T-helper 22 cell (primary cell): Measurements from ENCODE around the gene ZMYND8.
"Not testable (repeated sequence)": the region's sequence is repeated elsewhere in the genome, so short reads cannot be mapped to it uniquely, and the experiment has no call there.

Experiments used
- DNase-seq: peaks from one replicate; pipeline ENCODE4 v3.0.0-alpha.2; 2020; ENCODE audit warnings: low read depth

The ZMYND8 gene

DNA sequence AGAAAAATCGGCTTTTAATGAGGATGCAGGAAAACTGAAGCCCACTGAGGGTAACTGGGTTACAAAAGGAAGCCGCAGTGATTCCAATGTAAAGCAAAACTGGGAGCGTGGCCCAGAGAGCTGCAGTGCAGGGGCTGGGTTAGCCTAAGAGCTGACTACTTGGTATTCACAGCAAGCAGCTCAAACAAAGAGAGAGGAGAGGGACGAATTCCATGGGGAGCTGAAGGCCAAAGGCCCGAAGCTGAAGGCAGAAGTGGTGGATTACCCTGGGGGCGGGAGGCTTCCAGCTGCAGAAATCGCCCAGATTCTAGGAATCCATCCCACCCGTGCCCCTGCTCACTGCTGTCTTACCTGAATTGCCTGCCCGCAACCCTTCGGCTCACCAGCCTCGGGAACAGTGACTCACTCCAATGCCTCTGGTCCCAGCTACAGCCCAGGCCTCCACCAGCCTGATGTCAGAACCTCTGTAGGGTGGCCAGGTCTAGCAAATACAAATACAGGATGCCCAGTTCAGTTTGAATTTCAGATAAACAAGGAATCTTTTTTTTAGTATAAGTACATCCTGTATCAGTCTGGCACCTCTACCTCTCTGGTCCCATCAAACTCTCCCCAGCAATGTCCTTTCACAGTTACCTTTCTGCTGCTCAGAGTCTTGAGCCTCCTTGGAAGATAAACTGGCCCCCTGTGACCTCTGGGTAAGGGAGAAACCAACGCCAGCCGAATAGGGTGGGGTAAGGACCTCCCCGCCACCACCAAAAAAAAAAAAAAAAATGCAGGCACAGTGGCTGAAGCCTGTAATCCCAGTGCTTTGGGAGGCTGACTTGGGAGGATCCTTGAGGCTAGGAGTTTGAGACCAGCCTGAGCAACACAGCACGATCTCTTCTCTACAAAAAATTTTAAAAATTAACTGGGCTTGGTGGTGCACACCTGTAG lies 14.6 kb upstream of the ZMYND8 start:
- DNase-seq: no peak

DNA sequence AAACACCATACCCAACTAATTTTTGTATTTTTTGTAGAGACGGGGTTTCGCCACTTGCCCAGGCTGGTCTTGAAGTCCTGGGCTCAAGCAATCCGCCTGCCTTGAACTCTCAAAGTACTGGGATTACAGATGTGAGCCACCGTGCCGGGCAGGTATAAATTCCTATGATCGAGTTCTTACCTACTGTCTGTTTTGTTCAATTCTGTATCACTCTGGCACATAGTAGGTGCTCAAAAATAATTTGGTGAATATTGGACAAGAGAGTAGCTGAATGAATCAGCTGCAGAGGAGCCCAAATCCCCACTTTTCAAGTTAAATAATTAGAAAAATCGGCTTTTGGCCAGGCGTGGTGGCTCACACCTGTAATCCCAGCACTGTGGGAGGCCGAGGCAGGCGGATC lies 13.7 kb upstream of the ZMYND8 start:
- DNase-seq: no peak

DNA sequence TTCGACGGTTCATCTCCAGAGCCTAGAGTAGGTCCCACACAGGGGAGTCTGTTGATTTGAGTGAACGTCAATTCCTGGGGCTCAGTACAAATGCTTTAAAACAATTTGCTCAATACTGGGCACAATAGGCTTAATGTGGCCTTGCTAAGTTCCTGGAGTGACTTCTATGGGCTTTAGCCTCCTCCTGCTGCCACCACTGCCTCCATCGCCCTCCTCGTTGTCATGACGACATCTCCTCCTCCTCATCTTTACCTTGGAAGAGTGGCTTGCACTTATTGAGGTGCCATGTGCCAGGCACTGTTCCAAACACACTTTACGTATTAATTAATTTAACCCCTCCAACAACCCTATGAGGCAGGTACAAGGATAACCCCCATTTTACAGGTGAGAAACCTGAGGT lies 11.8 kb upstream of the ZMYND8 start:
- DNase-seq: no peak

DNA sequence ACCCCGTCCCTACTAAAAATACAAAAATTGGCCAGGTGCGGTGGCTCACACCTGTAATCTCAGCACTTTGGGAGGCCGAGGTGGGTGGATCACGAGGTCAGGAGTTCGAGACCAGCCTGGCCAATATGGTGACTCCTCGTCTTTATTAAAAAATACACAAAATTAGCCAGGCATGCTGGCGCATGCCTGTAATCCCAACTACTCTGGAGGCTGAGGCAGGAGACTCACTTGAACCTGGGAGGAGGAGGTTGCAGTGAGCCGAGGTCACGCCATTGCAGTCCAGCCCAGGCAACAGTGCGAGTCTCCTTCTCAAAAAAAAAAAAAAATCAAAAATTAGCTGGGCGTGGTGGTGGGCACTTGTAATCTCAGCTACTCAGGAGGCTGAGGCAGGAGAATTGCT lies 9.8 kb upstream of the ZMYND8 start:
- not testable (repeated sequence) for DNase-seq

DNA sequence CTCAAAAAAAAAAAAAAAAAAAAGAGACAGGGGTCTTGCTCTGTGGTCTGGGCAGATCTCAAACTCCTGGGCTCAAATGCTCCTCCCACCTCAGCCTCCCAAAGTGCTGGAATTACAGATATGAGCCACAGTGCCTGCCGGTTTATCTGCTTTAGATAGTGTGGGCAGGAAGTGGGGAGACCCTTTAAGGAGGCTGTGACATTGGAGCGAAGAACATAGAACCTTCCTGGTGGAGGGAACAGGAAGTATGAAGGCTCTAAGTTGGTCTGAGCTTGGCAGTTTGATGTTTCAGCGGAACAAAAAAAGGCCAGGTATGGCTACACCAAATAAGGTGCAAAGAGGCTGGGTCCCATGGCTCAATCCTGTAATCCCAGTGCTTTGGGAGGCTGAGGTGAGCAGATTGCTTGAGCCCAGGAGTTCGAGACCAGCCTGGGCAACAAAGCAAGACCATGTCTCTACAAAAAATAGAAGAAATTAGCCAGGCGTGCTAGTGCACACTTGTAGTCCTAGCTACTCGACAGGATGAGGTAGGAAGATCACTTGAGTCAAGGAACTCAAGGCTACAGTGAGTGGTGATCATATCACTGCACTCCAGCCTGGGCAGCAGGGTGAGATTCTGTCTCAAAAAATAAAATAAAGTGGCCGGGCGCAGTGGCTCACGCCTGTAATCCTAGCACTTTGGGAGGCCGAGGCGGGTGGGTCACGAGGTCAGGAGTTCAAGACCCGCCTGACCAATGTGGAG lies 8.7 kb upstream of the ZMYND8 start:
- DNase-seq: no peak

DNA sequence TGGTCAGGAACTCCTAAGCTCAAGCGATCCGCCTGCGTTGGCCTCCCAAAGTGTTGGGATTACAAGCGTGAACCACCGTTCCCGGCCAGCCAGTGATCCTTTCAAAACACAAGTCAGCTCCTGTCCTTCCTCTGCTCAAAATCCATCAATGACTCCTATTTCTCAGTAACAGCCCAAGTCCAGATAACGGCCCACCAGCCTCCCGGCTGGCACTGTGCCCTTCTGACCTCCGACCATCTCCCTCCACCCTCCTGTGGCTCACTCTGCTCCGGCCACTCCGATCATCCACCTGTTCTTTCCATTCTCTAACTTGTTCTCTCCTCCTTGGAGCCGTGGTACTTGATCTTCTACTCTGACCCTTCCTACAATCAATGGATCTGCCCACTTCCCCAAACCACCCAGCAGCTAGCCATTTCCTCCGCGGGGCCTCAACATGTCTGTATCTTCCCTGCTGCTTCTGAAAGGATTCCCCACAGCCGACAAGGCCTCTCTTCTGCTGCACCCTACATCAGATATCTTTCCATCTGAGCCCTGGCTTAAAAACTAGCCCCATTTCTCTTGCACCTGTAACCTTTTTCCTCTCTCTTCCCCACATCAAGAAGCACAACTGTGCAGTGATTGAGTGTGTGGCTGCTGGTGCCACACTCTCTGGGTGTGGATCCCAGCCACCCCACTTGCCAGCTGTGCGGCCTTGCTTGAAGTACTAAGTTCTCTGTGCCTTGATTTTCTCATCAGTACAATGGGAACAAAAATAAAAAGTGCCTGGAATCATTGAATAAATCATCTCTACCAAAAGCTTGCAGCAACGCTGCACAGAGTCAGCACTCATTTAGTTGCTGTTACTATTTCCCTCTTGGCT lies 6.1 kb upstream of the ZMYND8 start:
- no peak for DNase-seq

DNA sequence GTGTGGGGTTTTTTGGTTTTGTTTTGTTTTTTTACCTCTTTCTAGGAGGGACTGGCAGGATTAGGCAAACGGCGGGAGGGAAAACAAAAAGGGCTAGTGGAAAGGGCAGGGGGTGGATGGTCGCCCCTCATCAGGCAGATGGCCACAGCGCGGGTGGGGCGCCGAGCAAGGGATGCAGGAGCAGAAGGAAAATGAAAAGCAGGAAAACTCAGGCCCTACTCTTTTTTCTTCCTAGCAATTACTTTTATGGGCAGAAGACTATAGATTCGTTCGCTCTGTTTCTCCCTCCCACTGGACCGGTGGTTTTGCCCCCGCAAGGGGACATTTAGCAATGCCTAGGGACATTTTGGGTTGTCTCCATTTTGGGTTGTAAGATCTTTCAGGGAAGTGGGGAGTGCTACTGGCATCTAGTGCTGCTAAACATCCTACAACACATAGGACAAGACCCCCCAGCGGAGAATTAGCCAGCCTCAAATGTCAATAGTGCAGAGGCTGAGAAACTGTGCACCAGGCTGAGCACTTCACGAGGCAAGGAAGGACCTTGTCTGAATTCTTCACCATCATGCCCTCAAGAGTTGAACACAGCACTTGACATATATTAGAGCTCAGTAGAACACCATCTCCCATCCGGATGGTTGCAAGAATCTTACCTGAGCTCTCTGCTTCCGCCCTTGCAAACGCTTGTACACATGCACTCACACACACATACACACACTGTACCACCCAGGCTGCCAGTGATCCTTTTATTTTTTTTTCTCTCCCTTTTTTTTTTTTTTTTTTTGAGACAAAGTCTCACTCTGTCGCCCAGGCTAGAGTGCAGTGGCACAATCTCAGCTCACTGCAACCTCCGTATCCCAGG lies 4.8 kb upstream of the ZMYND8 start:
- no peak for DNase-seq

DNA sequence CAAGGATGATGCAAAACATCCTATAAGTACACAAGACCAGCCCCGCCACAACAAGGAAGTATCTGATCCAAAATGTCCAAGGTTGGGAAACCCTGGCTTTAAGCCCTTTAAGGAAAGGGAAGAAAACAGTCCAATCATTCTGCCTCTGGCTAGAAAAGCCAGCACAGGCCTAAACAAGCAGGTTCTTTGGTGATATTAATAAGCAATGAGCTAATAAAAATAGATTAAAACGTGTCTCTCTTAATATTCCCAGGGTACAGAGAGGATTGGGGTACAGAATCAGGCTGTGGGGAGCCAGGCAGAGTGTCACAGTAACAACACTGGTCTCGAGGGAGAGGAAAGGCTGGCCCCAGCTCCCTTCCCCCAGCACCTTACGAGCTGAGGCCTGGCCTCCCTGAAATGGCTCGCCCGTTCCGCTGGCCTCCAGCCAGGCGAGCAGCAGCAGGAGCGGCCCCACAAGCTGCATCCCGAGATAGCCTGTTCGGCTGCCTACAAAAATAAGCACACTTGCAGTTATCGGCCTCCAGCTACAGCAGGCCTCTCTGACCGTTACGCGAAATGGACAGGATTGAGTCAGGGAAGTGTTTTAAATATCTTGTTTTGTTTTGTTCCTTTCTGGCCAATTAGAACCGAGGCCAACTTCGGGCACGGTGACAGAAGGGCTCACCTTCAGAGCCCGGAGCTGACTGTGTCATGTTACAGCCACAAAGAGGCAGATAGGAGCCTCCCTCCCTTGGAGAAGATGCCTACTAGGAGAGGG lies 4.0 kb upstream of the ZMYND8 start:
- DNase-seq: no peak

DNA sequence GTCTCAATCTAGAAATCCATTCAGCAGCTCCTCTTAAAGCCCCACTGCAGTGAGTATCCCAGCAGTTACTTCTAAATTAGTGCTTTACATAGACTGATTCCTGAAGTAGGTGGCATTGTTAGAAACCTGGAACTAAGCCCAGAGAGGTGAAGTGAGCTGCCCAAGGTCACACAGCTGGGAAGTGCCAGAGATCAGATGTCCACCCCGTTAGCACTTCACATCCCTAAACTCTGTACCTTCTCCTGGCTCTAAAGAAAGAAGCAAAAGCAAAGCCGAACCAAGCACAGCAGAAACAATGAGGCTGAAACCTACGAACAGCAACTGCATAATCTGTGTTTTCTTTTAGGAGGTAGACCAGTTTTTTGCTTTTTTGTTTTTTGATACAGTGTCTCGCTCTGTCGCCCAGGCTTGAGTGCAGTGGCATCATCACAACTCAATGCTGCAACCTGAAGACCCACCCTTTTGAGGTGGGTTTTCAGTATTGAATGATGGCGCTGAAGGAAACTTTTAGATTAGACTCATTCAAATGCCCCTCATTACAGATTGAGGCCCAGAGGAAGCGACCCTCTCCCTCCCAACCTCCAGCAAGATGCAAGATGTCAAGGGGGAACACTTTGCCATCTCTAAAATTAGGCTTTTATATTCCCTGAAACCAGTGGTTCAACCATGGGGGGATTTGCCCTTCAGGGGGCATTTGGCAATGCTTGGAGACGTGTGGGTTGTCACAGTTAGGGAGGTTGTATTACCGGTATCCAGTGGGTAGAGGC lies 3.2 kb upstream of the ZMYND8 start:
- no peak for DNase-seq

DNA sequence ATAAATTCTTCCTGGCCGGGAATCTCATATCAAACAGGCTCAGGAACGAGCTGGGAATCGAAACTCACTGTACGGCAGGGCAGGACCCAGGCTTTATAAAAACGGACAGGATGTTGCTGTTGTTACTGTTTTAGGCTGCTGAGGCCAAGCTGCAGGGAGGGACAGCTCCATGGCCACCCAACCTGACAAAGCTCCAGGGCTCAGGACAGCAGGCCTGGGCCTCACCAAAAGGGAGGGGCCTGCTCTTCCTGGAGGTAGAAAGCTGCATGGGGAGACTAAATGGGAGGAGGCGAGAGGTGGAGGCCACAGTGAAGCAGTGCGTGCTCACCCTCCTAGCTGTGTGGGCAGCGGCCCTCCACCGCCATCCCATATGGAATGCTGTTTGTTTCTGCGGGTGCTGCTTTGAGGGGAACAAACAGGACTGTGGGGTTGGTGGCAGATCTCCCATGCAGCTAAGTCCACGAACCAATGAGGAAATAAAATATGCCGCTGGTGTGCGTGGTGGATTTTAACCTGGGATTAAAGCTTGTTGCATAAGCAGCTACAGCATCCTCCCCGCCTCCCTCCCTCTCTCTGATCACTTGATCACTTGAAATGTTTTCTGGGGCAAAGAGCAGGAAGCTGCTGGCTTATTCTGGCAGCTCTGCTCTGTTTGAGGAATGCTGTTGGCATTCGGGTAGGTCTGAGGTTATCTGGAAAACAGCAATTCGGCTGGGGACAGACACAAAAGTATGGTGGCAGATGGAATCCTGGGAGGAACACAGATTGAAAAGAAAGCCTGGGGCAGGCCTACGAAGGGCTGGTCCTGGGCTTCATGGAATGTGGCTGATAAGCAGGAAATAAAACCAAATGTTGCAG lies 2.4 kb upstream of the ZMYND8 start:
- no peak for DNase-seq

DNA sequence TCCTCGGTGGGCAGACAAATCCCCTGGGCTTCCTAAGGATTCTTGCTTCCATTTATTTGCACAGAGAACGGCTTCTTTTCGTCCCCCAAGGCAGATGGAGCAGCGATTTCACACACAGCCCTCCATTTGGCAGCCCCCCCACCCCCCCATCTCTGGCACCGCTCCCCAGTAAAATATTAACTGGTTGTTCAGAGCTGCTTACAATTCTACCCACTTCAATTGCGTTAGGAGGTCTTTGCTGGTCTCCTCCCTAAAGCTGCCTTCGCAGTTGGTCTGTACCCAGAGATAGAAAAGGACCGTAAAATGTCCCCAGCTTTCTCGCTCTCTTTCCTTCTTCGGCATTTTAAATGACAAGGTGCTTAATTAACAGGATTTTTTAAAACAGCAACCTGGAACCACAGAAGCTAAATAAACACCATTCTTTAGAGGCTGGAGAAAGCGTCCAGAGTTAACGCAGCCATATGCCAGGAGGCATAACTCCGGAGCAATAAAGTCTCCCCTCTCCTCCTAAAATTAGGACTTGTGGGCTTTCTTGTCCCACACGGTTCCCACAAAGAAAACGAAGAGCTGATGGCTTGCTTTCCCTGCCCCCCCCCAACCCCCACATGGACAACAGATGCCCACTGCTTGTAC lies 1.7 kb upstream of the ZMYND8 start:
- no peak for DNase-seq

DNA sequence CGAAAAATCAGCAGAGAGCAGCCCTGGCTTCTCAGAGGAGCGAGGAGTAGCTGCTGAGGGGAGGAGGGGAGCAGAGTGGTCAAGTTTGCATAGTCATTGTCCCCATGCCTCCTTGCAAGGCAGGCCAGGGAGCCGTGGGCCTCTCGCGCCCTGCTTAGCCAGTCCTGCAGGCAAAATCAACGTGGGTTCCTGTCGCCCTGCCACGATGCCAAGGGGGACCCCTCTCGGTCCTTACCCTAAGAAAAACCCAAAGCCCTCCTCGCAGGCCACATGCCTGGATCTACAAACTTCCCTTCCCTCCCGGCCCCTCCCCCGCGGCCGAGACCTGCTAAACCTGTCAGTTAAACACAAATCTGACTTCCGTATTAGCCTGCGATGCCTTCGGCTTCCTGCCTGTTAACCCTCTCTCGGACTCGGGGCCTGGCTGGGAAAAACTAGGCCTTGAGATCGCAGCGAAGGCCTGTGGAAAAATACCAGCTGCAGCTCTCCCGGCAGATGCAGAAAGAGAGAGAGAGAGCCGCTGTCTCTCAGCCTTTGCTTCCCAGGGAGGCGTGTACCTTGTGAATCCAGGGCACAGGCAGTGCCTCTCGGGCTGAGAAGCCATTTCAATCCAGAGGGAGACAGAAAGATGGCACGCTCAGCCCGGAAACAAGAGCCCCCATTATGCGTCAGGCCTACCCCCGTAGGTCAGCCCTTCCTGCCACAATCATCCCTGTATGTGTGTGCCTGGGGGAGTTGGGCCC lies 968 bp upstream of the ZMYND8 start:
- peak; percentile 42 for DNase-seq

DNA sequence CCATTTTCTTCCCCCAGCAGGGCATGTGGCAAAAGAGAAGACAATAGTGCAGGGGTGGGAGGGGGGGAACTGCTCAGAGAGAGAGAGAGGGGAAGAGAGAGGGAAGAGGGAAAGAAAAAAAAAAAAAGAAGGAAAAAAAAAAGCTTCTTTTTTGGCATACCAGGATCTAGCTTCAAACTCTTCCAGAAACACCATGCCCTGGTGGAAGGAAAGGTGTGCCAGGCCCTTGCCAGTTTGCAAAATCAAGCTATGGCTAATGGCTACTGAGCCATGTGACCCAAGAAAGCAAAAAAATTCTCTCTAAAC lies 326 bp downstream of the ZMYND8 start:
- no peak for DNase-seq

DNA sequence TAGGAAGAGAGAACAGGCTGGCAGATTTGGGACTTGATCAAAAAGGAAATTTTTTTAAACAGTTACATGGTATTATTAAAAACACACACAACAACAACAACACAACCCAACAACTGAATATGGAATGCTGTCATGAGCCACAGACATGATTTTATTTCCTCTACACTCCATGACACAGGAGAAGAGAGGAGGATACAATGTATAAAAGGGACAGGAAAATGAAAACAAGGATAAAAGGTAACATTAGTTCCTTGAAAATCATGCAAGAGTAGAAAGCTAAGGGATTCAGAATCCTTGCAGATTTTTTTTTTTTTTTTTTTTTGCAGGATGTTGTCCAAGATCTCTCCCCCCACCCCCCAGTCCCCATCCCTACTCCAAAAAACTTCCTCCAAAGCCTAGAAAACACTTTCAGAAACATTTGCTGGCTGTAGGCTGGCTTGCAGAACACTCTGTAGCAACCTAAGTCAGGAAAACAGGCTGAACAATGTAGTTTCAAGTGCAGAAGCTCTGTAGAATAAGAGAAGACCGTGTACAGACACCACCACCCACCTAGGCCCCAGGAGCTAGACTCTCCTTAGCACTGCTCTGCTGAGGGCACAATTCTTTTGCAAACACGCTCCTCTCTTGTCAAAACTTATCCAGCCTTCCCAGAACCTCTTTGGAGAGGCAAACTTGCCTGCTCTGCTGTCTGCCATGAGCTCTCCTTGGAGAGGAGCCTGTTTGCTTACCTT lies 845 bp downstream of the ZMYND8 start:
- DNase-seq: no peak

DNA sequence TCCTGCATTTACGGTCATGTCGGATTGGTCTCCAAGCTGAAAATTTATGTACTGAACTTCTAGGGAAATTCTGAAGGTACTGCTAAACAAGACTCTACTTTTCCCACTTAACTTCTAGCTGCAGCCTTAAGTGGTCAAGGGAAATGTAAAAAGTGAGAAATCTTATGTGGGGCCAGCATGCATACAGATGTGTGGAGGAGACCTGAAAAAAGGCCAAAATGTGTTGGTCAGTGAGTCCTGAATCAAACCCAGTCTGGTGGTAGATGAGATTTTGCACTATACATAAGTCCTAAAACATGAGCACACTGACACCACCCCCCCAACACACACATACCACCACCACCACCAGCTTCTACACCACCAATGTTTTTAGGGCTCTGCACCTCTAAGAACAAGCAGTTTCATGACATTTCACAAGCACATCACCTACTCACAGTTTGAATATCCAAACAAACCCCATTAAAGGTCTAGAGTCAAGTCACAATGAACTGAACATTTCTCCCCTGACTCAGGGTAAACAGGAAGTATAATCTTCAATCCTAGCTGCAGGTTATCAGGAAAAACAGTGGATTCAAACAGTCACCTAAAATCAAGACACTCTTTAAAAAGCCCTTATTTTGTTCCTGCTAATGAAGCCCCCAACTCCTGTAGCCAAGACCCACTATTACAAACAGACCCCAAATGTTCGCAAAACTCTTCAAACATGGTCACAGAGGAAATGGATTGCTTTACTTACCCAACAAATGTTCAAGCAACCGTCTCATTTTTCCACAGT lies 1.6 kb downstream of the ZMYND8 start:
- DNase-seq: no peak

DNA sequence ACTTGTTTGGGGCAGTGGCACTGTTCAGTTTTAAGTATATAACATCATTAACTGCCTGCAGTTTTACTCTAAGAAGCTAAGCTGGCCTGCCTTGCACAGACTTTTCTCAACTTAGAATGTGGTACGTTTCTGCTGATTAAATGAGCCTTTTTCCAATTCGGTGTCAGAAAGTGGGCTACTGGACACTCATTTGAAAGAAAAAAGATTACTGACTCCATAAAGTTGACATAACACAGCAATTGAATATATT lies 2.1 kb downstream of the ZMYND8 start:
- no peak for DNase-seq
